HCT116 (cell line): Measurements from ENCODE around the gene VWA1. TPM values are rescaled to one million over a fixed set of nuclear protein-coding genes. Genes with fewer than 3 reads are reported as not detected.

ENCODE experiments used
- ATAC-seq: fragments of 200-7000 bp; cut with Tn5 transposase; 2 replicates; pipeline ENCODE4 v1.9.1; 2020; ENCODE audit warnings: mild to moderate bottlenecking, moderate library complexity
- BruUV-seq: library from RNA; stranded (reverse); fragments of 400-500 nt; replicated peaks from 2 replicates; lab custom pipeline; 2021; lab: Mats Ljungman, UMichigan
- CTCF ChIA-PET: fragments of 300-600 bp; sonication (Branson Sonifier 250); formaldehyde crosslinking; loops from one replicate; lab custom pipeline; 2021; ENCODE audit warnings: antibody characterized with exemption; lab: Charles Lee
- POLR2A ChIA-PET: fragments of 300-600, 350-600 bp; sonication (Branson Sonifier 250); formaldehyde crosslinking; loops from one replicate; lab custom pipeline; 2021; ENCODE audit warnings: antibody characterized with exemption; lab: Charles Lee
- RAD21 ChIA-PET, 2 experiments: fragments of 300-600 bp; sonication (Branson Sonifier 250); formaldehyde crosslinking; loops; one replicate each; lab custom pipeline; 2023; ENCODE audit warnings: low total read pairs in 2 of 2; ENCODE audit not compliant: uncharacterized antibody in 2 of 2, unreplicated experiment in 2 of 2, low non-redundant PET in 1 of 2; lab: Charles Lee
- DNase-seq: peaks from one replicate; pipeline ENCODE4 v3.0.0-alpha.2; 2010; ENCODE audit warnings: low read depth, low spot score
- H2AFZ ChIP-seq: fragments of 200-600 bp; shearing (Covaris generic), sonication (generic); 2 replicates; pipeline ENCODE4 v1.6.1; 2017; ENCODE audit warnings: low read depth, mixed run types, mixed read lengths, antibody characterized with exemption, low read length; ENCODE audit not compliant: poor library complexity, severe bottlenecking
- H3K27ac ChIP-seq: 2 replicates; pipeline ENCODE4 v1.5.1; 2012; ENCODE audit warnings: low read depth, low read length
- H3K27me3 ChIP-seq: fragments of 200-600 bp; sonication (generic); 2 replicates; pipeline ENCODE4 v1.6.1; 2016; ENCODE audit warnings: mixed run types, low read length, mixed read lengths; ENCODE audit not compliant: insufficient read depth
- H3K36me3 ChIP-seq, 2 experiments: fragments of 200-500 bp in 1 of 2; fragments of 200-600 bp in 1 of 2; sonication (Bioruptor generic) in 1 of 2; sonication (generic) in 1 of 2; 2 replicates each; pipeline versions ENCODE4 v1.5.1 to v1.6.1; 2014 to 2016; ENCODE audit warnings: low read length in 2 of 2, inconsistent platforms in 1 of 2, mixed read lengths in 1 of 2, mixed run types in 1 of 2; ENCODE audit not compliant: insufficient read depth in 2 of 2, control insufficient read depth in 1 of 2
- H3K4me1 ChIP-seq, 2 experiments: fragments of 200-600 bp in 1 of 2; sonication (generic) in 1 of 2; 2 replicates each; pipeline versions ENCODE4 v1.5.1 to v1.6.1; 2012 to 2017; ENCODE audit warnings: low read length in 2 of 2, inconsistent platforms in 1 of 2, mild to moderate bottlenecking in 1 of 2, mixed read lengths in 1 of 2, mixed run types in 1 of 2, moderate library complexity in 1 of 2; ENCODE audit not compliant: insufficient read depth in 2 of 2, control insufficient read depth in 1 of 2
- H3K4me2 ChIP-seq: fragments of 200-600 bp; sonication (generic); 2 replicates; pipeline ENCODE4 v1.6.1; 2017; ENCODE audit warnings: mixed run types, low read length, mixed read lengths
- H3K4me3 ChIP-seq, 2 experiments: fragments of 200-600 bp in 1 of 2; sonication (generic) in 1 of 2; replicated peaks in 1 of 2; 2 replicates each; pipeline ENCODE4 v1.5.1; 2011 to 2016; ENCODE audit warnings: low read length in 2 of 2, control low read depth in 1 of 2, low read depth in 1 of 2, mild to moderate bottlenecking in 1 of 2, mixed read lengths in 1 of 2, mixed run types in 1 of 2
- H3K79me2 ChIP-seq: fragments of 200-600 bp; sonication (generic); 2 replicates; pipeline ENCODE4 v1.6.1; 2017; ENCODE audit warnings: mild to moderate bottlenecking, mixed run types, low read length, moderate library complexity, mixed read lengths; ENCODE audit not compliant: insufficient read depth
- H3K9ac ChIP-seq: fragments of 200-600 bp; sonication (generic); 2 replicates; pipeline ENCODE4 v1.6.1; 2016; ENCODE audit warnings: low read length, mixed read lengths
- H3K9me2 ChIP-seq: fragments of 200-600 bp; sonication (generic), shearing (Covaris generic); 2 replicates; pipeline ENCODE4 v1.6.1; 2017; ENCODE audit warnings: mixed run types, mild to moderate bottlenecking, moderate library complexity; ENCODE audit not compliant: insufficient read depth
- H3K9me3 ChIP-seq, 2 experiments: fragments of 200-500 bp in 1 of 2; fragments of 200-600 bp in 1 of 2; sonication (Bioruptor generic) in 1 of 2; sonication (generic) in 1 of 2; 2 replicates each; pipeline ENCODE4 v1.6.1; 2014 to 2017; ENCODE audit warnings: low read length in 2 of 2, mixed read lengths in 2 of 2, inconsistent platforms in 1 of 2, low read depth in 1 of 2, mild to moderate bottlenecking in 1 of 2, mixed run types in 1 of 2, moderate library complexity in 1 of 2; ENCODE audit not compliant: control insufficient read depth in 1 of 2, insufficient read depth in 1 of 2
- H4K20me1 ChIP-seq: fragments of 200-600 bp; sonication (generic), shearing (Covaris generic); 2 replicates; pipeline ENCODE4 v1.6.1; 2017; ENCODE audit warnings: mixed run types, mild to moderate bottlenecking, moderate library complexity; ENCODE audit not compliant: insufficient read depth
- CEBPB ChIP-seq: IDR thresholded peaks from 2 replicates; pipeline ENCODE4 v1.6.1; 2012; ENCODE audit warnings: low read depth
- CTCF ChIP-seq, 3 experiments: fragments of 200-600 bp in 1 of 3; sonication (generic) in 1 of 3; IDR thresholded peaks in 2 of 3; conservative IDR thresholded peaks in 1 of 3; 2 replicates each; pipeline ENCODE4 v1.5.1; 2012 to 2017; ENCODE audit warnings: low read depth in 2 of 3, low read length in 2 of 3, antibody characterized with exemption in 1 of 3, borderline replicate concordance in 1 of 3, control low read depth in 1 of 3, mild to moderate bottlenecking in 1 of 3, mixed read lengths in 1 of 3, mixed run types in 1 of 3, moderate library complexity in 1 of 3; ENCODE audit not compliant: insufficient read depth in 1 of 3
- EGR1 ChIP-seq: IDR thresholded peaks from 2 replicates; pipeline ENCODE4 v1.6.1; 2012; ENCODE audit warnings: low read depth
- ELF1 ChIP-seq: IDR thresholded peaks from 2 replicates; pipeline ENCODE4 v1.6.1; 2012; ENCODE audit warnings: low read depth, borderline replicate concordance
- EZH2 ChIP-seq: fragments of 200-600 bp; sonication (generic); IDR thresholded peaks from 2 replicates; pipeline ENCODE4 v1.6.1; 2017; ENCODE audit warnings: antibody characterized with exemption, mixed run types
- EZH2phosphoT487 ChIP-seq: fragments of 200-600 bp; IDR thresholded peaks from 2 replicates; pipeline ENCODE4 v1.6.1; 2018; ENCODE audit warnings: antibody characterized with exemption, borderline replicate concordance
- FOSL1 ChIP-seq: IDR thresholded peaks from 2 replicates; pipeline ENCODE4 v1.6.1; 2012; ENCODE audit warnings: low read depth
- JUND ChIP-seq: IDR thresholded peaks from 2 replicates; pipeline ENCODE4 v1.6.1; 2012
- MAX ChIP-seq: IDR thresholded peaks from 2 replicates; pipeline ENCODE4 v1.6.1; 2012
- POLR2A ChIP-seq: IDR thresholded peaks from 2 replicates; pipeline ENCODE4 v1.7.0; 2011; ENCODE audit warnings: borderline replicate concordance; ENCODE audit not compliant: insufficient read depth, insufficient read length; ENCODE audit errors: extremely low read depth
- POLR2AphosphoS5 ChIP-seq: IDR thresholded peaks from 2 replicates; pipeline ENCODE4 v1.6.1; 2011; ENCODE audit warnings: mild to moderate bottlenecking, low read depth, low read length, moderate library complexity
- REST ChIP-seq: IDR thresholded peaks from 2 replicates; pipeline ENCODE4 v1.6.1; 2012; ENCODE audit warnings: low read depth
- SIN3A ChIP-seq: IDR thresholded peaks from 2 replicates; pipeline ENCODE4 v1.6.1; 2012; ENCODE audit warnings: low read depth
- SP1 ChIP-seq: IDR thresholded peaks from 2 replicates; pipeline ENCODE4 v1.6.1; 2012; ENCODE audit warnings: low read depth
- SRF ChIP-seq: IDR thresholded peaks from 2 replicates; pipeline ENCODE4 v1.6.1; 2012; ENCODE audit warnings: low read depth
- TCF7L2 ChIP-seq: IDR thresholded peaks from 2 replicates; pipeline ENCODE4 v1.7.0; 2011; ENCODE audit warnings: borderline replicate concordance, inconsistent platforms; ENCODE audit not compliant: insufficient read depth, insufficient read length; ENCODE audit errors: extremely low read depth
- ZFX ChIP-seq: fragments of 450-650 bp; IDR thresholded peaks from 2 replicates; pipeline ENCODE4 v1.6.1; 2017
- ZNF274 ChIP-seq: fragments of 200-500 bp; sonication (Bioruptor generic); IDR thresholded peaks from 2 replicates; pipeline ENCODE4 v1.6.1; 2014; ENCODE audit warnings: mild to moderate bottlenecking, low read depth, low read length, inconsistent platforms
- intact Hi-C: fragments of 100-400 bp; cut with micrococcal nuclease; formaldehyde crosslinking; loops from 2 replicates; pipeline ENCODE4 v1.10.0; 2022
- total RNA-seq: library from RNA; stranded (reverse); gene quantifications from one replicate; pipeline ENCODE4 v1.2.1, GENCODE V29; 2021; ENCODE audit not compliant: unreplicated experiment

The VWA1 gene
- total RNA-seq, 1 experiment from 2014 or later = 50.6 TPM

- TF ChIP-seq REST (no peak), ZFX (no peak)
These were observed 12.3 kb upstream of the VWA1 start (continued) for GRCh38 chr1:1423245-1423597.

- intact Hi-C loops = no loop called here
- H2AFZ ChIP-seq = no peak overlapping the region
These were observed 10.8 kb upstream of the VWA1 start for GRCh38 chr1:1424707-1425106.

More at GRCh38 chr1:1424707-1425106, 10.8 kb upstream of the VWA1 start:
- H3K4me1 ChIP-seq = peaks cover 21 to 45% of the 10 kb centered on the region in 2 experiments
- no TSS peak for BruUV-seq
- ChIA-PET RAD21 (interaction anchor here in 1 of 2 experiments (0.9 kb wide), 1 partner anchor 10 kb away, joined by 3 read pairs; no protein-coding TSS in a partner anchor), CTCF (no interaction called here), POLR2A (interaction anchor here (1.3 kb wide), 1 partner anchor 17 kb away, joined by 3 read pairs; the partner anchor contains the start of gene MRPL20)
- no peaks in the 10 kb centered on the region for H3K79me2 ChIP-seq
- no peak overlapping the region for H3K27ac ChIP-seq
- no peaks in the 10 kb centered on the region for H3K36me3 ChIP-seq
- H3K9me2 ChIP-seq = no peaks in the 10 kb centered on the region
- no peaks in the 10 kb centered on the region for H3K27me3 ChIP-seq
- TF ChIP-seq ZFX = no peak
- TF ChIP-seq REST = no peak
- TF ChIP-seq CEBPB = no peak
- TF ChIP-seq EZH2phosphoT487 = no peak
- TF ChIP-seq SP1 = no peak
- no peak for TF ChIP-seq ZNF274
- no peak for TF ChIP-seq MAX
- no peak for TF ChIP-seq TCF7L2
- no peak for TF ChIP-seq EGR1
- TF ChIP-seq CTCF (IDR thresholded peaks at IDR 0.05 in 2 of 3, conservative IDR thresholded peaks at IDR 0.05 in 1 of 3; ENCODE audit: borderline replicate concordance in 1 of 3, insufficient read depth in 1 of 3, low read depth in 2 of 3, low read length in 2 of 3) = no peak
- TF ChIP-seq JUND = no peak
- no peak for TF ChIP-seq POLR2AphosphoS5
- TF ChIP-seq ELF1 = no peak
- TF ChIP-seq POLR2A = no peak
- TF ChIP-seq SIN3A = no peak
- TF ChIP-seq SRF = no peak
- TF ChIP-seq EZH2 = no peak
- TF ChIP-seq FOSL1 = no peak
- H3K4me3 ChIP-seq = no peak overlapping the region
- H3K4me2 ChIP-seq = no peak overlapping the region
- no peak for ATAC-seq
- no peak overlapping the region for H3K9ac ChIP-seq
- DNase-seq = no peak
- no peaks in the 10 kb centered on the region for H4K20me1 ChIP-seq
- H3K9me3 ChIP-seq = no peaks in the 10 kb centered on the region
